SK-N-SH treated with all-trans-retinoic acid at 6 μM for 48 hours (cell line): Measurements from ENCODE around the gene MAML2.

Experiments used
- BACH2 ChIP-seq: fragments of 250-450 bp; sonication (Bioruptor Pico); IDR thresholded peaks from 2 replicates; pipeline ENCODE4 v1.9.0; 2021; ENCODE audit warnings: mild to moderate bottlenecking, borderline replicate concordance
- CSRNP3 ChIP-seq: fragments of 250-450 bp; sonication (Bioruptor Pico); IDR thresholded peaks from 2 replicates; pipeline ENCODE4 v1.5.1; 2021; ENCODE audit warnings: mild to moderate bottlenecking, moderate library complexity
- OSR1 ChIP-seq: fragments of 250-450 bp; sonication (Bioruptor Pico); IDR thresholded peaks from 2 replicates; pipeline ENCODE4 v1.8.0; 2022; ENCODE audit warnings: moderate library complexity, mild to moderate bottlenecking, inconsistent platforms
- PATZ1 ChIP-seq: fragments of 250-450 bp; sonication (Bioruptor Pico); IDR thresholded peaks from 2 replicates; pipeline ENCODE4 v1.8.0; 2020; ENCODE audit warnings: mild to moderate bottlenecking, moderate library complexity, borderline replicate concordance
- TOX ChIP-seq: fragments of 250-450 bp; sonication (Bioruptor Pico); IDR thresholded peaks from 2 replicates; pipeline ENCODE4 v1.8.0; 2021; ENCODE audit warnings: mild to moderate bottlenecking, moderate library complexity, borderline replicate concordance
- ZFP3 ChIP-seq: fragments of 250-450 bp; sonication (Bioruptor Pico); IDR thresholded peaks from 2 replicates; pipeline ENCODE4 v1.5.0; 2020; ENCODE audit warnings: mild to moderate bottlenecking, moderate library complexity

GRCh38 chr11:96301818-96302217 lies 41.2 kb downstream of the MAML2 start:
- no peak for TF ChIP-seq OSR1 (CRISPR knock-in tag)
- no peak for TF ChIP-seq TOX
- TF ChIP-seq ZFP3 (CRISPR knock-in tag) = no peak
- TF ChIP-seq BACH2 (CRISPR knock-in tag) = no peak
- TF ChIP-seq CSRNP3 (CRISPR knock-in tag) = no peak
- no peak for TF ChIP-seq PATZ1 (CRISPR knock-in tag)
